MM.1S (cell line): ENCODE data around the gene PNO1.

Source experiments
- CTCF ChIP-seq: fragments of 300-600 bp; sonication (generic); IDR thresholded peaks from 2 replicates; pipeline ENCODE4 v1.5.1; 2016; ENCODE audit warnings: antibody characterized with exemption, low read length, mixed read lengths
- EZH2 ChIP-seq: fragments of 300-600 bp; sonication (generic); optimal IDR thresholded peaks from 2 replicates; pipeline ENCODE3; 2017; ENCODE audit warnings: low read depth, mild to moderate bottlenecking, antibody characterized with exemption, low read length, mixed read lengths

GRCh38 chr2:68134120-68134519, 23.6 kb upstream of the PNO1 start:
- TF ChIP-seq CTCF (no peak), EZH2 (no peak)
